HEK293 (cell line): Measurements from ENCODE around the gene TC2N.

ENCODE experiments used
- CTCF ChIA-PET: fragments of 350-600 bp; formaldehyde crosslinking; extraction: SDS; loops from one replicate; lab custom pipeline; 2021; ENCODE audit warnings: antibody characterized with exemption; lab: Yijun Ruan, JAX
- POLR2A ChIA-PET: fragments of 300-600 bp; formaldehyde crosslinking; extraction: SDS; loops from one replicate; lab custom pipeline; 2020; ENCODE audit warnings: antibody characterized with exemption, inconsistent platforms; lab: Yijun Ruan, JAX
- H3K27ac ChIP-seq: fragments of 200-500 bp; sonication (Bioruptor generic); 2 replicates; pipeline ENCODE4 v1.5.1; 2014; ENCODE audit warnings: low read depth, low read length, control low read depth, inconsistent platforms; ENCODE audit errors: extremely low read depth
- H3K36me3 ChIP-seq, 2 experiments: fragments of 200-500 bp in 1 of 2; sonication (Bioruptor generic) in 1 of 2; 1 replicate in 1 of 2; 2 replicates in 1 of 2; pipeline ENCODE4 v1.5.1; 2014 to 2017; ENCODE audit warnings: inconsistent platforms in 2 of 2, low read length in 2 of 2; ENCODE audit not compliant: control insufficient read depth in 2 of 2, insufficient read depth in 1 of 2
- H3K4me1 ChIP-seq: fragments of 200-500 bp; sonication (Bioruptor generic); 2 replicates; pipeline ENCODE4 v1.5.1; 2014; ENCODE audit warnings: mild to moderate bottlenecking, low read length, inconsistent platforms; ENCODE audit not compliant: control insufficient read depth, insufficient read depth
- H3K4me3 ChIP-seq: 2 replicates; pipeline ENCODE4 v1.5.1; 2011; ENCODE audit warnings: low read depth, mild to moderate bottlenecking, control low read depth, low read length, moderate library complexity
- H3K9me3 ChIP-seq: fragments of 200-500 bp; sonication (Bioruptor generic); 2 replicates; pipeline ENCODE4 v1.5.1; 2014; ENCODE audit warnings: low read depth, low read length, inconsistent platforms; ENCODE audit not compliant: control insufficient read depth, insufficient read depth
- KLF16 ChIP-seq: fragments of 450-650 bp; formaldehyde crosslinking; IDR thresholded peaks from 2 replicates; pipeline ENCODE4 v1.5.1; 2017; ENCODE audit warnings: missing biosample characterization, missing genetic modification characterization
- PRDM1 ChIP-seq: fragments of 450-650 bp; formaldehyde crosslinking; IDR thresholded peaks from 2 replicates; pipeline ENCODE4; 2016; ENCODE audit warnings: missing biosample characterization, missing genetic modification characterization
- SALL2 ChIP-seq: fragments of 450-650 bp; formaldehyde crosslinking; IDR thresholded peaks from 2 replicates; pipeline ENCODE4 v1.5.0; 2017; ENCODE audit warnings: missing biosample characterization, mild to moderate bottlenecking, missing genetic modification characterization, borderline replicate concordance
- SP7 ChIP-seq: fragments of 450-650 bp; formaldehyde crosslinking; IDR thresholded peaks from 2 replicates; pipeline ENCODE4 v1.5.1; 2016; ENCODE audit warnings: missing biosample characterization, missing genetic modification characterization
- ZNF16 ChIP-seq: fragments of 450-650 bp; formaldehyde crosslinking; IDR thresholded peaks from 2 replicates; pipeline ENCODE4 v1.5.1; 2016; ENCODE audit warnings: low read depth, missing biosample characterization, missing genetic modification characterization
- ZNF2 ChIP-seq: fragments of 450-650 bp; formaldehyde crosslinking; IDR thresholded peaks from 2 replicates; pipeline ENCODE4 v1.5.1; 2016; ENCODE audit warnings: missing biosample characterization, missing genetic modification characterization
- ZNF350 ChIP-seq: fragments of 450-650 bp; formaldehyde crosslinking; IDR thresholded peaks from 2 replicates; pipeline ENCODE4 v1.5.0; 2017; ENCODE audit warnings: missing biosample characterization, mild to moderate bottlenecking, missing genetic modification characterization
- ZNF555 ChIP-seq: fragments of 450-650 bp; formaldehyde crosslinking; conservative IDR thresholded peaks from 2 replicates; pipeline ENCODE4 v1.5.1; 2017; ENCODE audit warnings: missing biosample characterization, mild to moderate bottlenecking, missing genetic modification characterization, inconsistent platforms
- ZNF76 ChIP-seq: fragments of 450-650 bp; formaldehyde crosslinking; IDR thresholded peaks from 2 replicates; pipeline ENCODE4; 2016; ENCODE audit warnings: low read depth, missing biosample characterization, missing genetic modification characterization, borderline replicate concordance
- TF ChIP-seq, protein P1 (sequence below): fragments of 450-650 bp; formaldehyde crosslinking; IDR thresholded peaks from 2 replicates; pipeline ENCODE4 v1.5.1; 2016; ENCODE audit warnings: missing biosample characterization, missing genetic modification characterization
- TF ChIP-seq, protein P2 (sequence below): fragments of 450-650 bp; formaldehyde crosslinking; IDR thresholded peaks from 2 replicates; pipeline ENCODE4 v1.5.1; 2017; ENCODE audit warnings: missing biosample characterization, missing genetic modification characterization
- TF ChIP-seq, protein P3 (sequence below): fragments of 450-650 bp; formaldehyde crosslinking; IDR thresholded peaks from 2 replicates; pipeline ENCODE4 v1.5.1; 2016; ENCODE audit warnings: missing biosample characterization, missing genetic modification characterization
- TF ChIP-seq, protein P4 (sequence below): fragments of 450-650 bp; formaldehyde crosslinking; IDR thresholded peaks from 2 replicates; pipeline ENCODE4 v1.5.1; 2016; ENCODE audit warnings: missing biosample characterization, missing genetic modification characterization, borderline replicate concordance

TC2N gene

DNA sequence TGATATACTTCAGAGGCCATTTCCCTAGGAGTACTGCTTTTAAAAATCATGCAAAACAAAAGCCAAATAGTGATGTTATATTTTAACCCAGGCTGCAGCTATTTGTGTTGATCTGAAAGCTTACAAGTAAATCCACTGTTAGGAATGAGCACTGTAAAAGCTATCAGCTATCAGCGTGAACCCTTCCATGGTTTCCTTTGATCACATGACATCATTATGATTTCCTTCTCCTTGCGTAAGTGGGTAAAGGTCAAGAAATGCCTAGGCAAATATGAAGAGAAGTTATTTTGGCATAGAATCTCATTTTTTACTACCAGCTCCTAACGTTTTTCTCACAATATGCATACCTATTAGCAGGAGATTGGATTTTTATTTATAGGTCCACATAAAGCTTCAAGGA lies 86.9 kb downstream of the TC2N start (continued):
- no peak for TF ChIP-seq SALL2 (tag by site-specific recombination)
- TF ChIP-seq, protein P1, sequence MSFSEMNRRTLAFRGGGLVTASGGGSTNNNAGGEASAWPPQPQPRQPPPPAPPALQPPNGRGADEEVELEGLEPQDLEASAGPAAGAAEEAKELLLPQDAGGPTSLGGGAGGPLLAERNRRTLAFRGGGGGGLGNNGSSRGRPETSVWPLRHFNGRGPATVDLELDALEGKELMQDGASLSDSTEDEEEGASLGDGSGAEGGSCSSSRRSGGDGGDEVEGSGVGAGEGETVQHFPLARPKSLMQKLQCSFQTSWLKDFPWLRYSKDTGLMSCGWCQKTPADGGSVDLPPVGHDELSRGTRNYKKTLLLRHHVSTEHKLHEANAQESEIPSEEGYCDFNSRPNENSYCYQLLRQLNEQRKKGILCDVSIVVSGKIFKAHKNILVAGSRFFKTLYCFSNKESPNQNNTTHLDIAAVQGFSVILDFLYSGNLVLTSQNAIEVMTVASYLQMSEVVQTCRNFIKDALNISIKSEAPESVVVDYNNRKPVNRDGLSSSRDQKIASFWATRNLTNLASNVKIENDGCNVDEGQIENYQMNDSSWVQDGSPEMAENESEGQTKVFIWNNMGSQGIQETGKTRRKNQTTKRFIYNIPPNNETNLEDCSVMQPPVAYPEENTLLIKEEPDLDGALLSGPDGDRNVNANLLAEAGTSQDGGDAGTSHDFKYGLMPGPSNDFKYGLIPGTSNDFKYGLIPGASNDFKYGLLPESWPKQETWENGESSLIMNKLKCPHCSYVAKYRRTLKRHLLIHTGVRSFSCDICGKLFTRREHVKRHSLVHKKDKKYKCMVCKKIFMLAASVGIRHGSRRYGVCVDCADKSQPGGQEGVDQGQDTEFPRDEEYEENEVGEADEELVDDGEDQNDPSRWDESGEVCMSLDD, result no peak
- TF ChIP-seq, protein P2, sequence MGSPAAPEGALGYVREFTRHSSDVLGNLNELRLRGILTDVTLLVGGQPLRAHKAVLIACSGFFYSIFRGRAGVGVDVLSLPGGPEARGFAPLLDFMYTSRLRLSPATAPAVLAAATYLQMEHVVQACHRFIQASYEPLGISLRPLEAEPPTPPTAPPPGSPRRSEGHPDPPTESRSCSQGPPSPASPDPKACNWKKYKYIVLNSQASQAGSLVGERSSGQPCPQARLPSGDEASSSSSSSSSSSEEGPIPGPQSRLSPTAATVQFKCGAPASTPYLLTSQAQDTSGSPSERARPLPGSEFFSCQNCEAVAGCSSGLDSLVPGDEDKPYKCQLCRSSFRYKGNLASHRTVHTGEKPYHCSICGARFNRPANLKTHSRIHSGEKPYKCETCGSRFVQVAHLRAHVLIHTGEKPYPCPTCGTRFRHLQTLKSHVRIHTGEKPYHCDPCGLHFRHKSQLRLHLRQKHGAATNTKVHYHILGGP (tag by site-specific recombination), result no peak
- no peak for TF ChIP-seq ZNF350
- no peak for TF ChIP-seq ZNF555 (tag by site-specific recombination)
- TF ChIP-seq KLF16 (tag by site-specific recombination), result no peak
- TF ChIP-seq ZNF76 (tag by site-specific recombination), result no peak
- TF ChIP-seq ZNF2, result no peak
- TF ChIP-seq PRDM1, result no peak

DNA sequence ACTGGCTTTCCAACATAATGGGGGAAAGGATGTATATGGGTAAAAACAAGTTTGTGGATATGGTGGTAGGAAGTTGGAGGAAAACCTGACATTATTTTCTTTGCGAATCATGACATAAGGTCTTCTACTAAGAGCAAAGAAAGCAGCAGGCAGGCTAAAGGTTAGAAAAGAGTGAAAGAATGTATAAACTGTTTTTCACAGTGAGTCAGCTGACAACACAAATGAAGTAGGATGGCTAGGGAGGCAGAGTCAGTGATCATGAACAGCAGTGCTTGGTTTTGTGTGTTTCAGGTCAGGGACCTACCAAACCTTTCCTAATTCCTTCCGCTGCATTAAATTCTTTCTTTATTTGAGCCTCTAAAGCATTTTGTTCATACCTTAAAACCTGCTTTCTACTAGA lies 89.1 kb downstream of the TC2N start:
- no peaks in the 10 kb centered on the region for H3K9me3 ChIP-seq
- H3K4me3 ChIP-seq, result no peak overlapping the region
- no peak overlapping the region for H3K27ac ChIP-seq
- TF ChIP-seq, protein P3, sequence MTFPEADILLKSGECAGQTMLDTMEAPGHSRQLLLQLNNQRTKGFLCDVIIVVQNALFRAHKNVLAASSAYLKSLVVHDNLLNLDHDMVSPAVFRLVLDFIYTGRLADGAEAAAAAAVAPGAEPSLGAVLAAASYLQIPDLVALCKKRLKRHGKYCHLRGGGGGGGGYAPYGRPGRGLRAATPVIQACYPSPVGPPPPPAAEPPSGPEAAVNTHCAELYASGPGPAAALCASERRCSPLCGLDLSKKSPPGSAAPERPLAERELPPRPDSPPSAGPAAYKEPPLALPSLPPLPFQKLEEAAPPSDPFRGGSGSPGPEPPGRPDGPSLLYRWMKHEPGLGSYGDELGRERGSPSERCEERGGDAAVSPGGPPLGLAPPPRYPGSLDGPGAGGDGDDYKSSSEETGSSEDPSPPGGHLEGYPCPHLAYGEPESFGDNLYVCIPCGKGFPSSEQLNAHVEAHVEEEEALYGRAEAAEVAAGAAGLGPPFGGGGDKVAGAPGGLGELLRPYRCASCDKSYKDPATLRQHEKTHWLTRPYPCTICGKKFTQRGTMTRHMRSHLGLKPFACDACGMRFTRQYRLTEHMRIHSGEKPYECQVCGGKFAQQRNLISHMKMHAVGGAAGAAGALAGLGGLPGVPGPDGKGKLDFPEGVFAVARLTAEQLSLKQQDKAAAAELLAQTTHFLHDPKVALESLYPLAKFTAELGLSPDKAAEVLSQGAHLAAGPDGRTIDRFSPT (tag by site-specific recombination), result no peak
- no peak for TF ChIP-seq SP7
- no peak for TF ChIP-seq ZNF16 (tag by site-specific recombination)
- TF ChIP-seq, protein P4, sequence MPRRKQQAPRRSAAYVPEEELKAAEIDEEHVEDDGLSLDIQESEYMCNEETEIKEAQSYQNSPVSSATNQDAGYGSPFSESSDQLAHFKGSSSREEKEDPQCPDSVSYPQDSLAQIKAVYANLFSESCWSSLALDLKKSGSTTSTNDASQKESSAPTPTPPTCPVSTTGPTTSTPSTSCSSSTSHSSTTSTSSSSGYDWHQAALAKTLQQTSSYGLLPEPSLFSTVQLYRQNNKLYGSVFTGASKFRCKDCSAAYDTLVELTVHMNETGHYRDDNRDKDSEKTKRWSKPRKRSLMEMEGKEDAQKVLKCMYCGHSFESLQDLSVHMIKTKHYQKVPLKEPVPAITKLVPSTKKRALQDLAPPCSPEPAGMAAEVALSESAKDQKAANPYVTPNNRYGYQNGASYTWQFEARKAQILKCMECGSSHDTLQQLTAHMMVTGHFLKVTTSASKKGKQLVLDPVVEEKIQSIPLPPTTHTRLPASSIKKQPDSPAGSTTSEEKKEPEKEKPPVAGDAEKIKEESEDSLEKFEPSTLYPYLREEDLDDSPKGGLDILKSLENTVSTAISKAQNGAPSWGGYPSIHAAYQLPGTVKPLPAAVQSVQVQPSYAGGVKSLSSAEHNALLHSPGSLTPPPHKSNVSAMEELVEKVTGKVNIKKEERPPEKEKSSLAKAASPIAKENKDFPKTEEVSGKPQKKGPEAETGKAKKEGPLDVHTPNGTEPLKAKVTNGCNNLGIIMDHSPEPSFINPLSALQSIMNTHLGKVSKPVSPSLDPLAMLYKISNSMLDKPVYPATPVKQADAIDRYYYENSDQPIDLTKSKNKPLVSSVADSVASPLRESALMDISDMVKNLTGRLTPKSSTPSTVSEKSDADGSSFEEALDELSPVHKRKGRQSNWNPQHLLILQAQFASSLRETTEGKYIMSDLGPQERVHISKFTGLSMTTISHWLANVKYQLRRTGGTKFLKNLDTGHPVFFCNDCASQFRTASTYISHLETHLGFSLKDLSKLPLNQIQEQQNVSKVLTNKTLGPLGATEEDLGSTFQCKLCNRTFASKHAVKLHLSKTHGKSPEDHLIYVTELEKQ, result no peak
- H3K36me3 ChIP-seq, result no peaks in the 10 kb centered on the region; a peak in 1 of 3 replicates
- CTCF ChIA-PET, result no interaction called here
- H3K4me1 ChIP-seq, result peaks cover 4% of the 10 kb centered on the region; the same call in 1 of the 2 replicates
- POLR2A ChIA-PET, result no interaction called here
